H1 (cell line): ENCODE measurements around the gene SH2D4B. TPM values are rescaled to one million over a fixed set of nuclear protein-coding genes. Genes with fewer than 3 reads are reported as not detected.

Experiments used
- CBX8 ChIP-seq: fragments of 300-800, 300-1000 bp; sonication (generic); IDR thresholded peaks from 2 replicates; pipeline ENCODE4 v1.7.1; 2016; ENCODE audit warnings: low read depth, low read length, borderline replicate concordance
- polyA plus RNA-seq, 7 experiments: library from polyadenylated mRNA; depleted of rRNA in 3 of 7; stranded (reverse) in 5 of 7; unstranded in 2 of 7; fragments of >200 nt in 5 of 7; fragments of 200-250 nt in 2 of 7; gene quantifications; 1 replicate in 5 of 7; 2 replicates in 1 of 7; 4 replicates in 1 of 7; pipeline versions ENCODE4 v1.2.1 to v1.2.3, GENCODE V29; 2011 to 2013; ENCODE audit warnings: missing spikeins in 2 of 7, mixed read lengths in 2 of 7
- total RNA-seq: library from RNA; stranded (reverse); fragmentation: NEBNext Ultra II Directional; extraction: Animal tissue kit (Norgen Biotek cat#: 25700); gene quantifications from 2 replicates; pipeline ENCODE4 v1.2.1, GENCODE V29; 2021

Gene SH2D4B
- total and polyA plus RNA-seq, 2 of the 8 experiments (the other 6 are each of a cell fraction or from before 2014, with no cell fraction given), result 0.06 to 0.13 TPM

DNA sequence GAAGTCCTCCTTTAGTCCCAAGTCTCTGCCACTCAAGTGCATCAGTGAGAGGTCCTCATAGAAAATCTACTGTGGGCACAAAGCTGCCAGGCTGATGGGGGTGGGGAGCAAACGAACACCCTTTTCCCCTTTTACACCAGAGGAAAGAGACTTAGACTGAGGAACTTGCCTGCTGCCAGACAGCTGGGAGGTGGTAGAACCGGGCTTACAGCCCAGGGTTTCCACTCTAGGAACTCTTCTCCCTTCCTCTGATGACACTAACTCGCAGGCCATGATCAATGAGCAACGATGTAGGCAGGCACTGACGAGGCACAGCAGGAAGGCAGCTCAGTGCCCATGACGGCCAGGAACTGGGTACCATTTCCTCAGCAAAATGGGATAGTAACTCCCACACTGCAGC lies 11.0 kb upstream of the SH2D4B start (continued):
- no peak for TF ChIP-seq CBX8
